GM13976 (cell line): Measurements from ENCODE around the gene CCDC8.
"Not testable (repeated sequence)": the region's sequence is repeated elsewhere in the genome, so short reads cannot be mapped to it uniquely, and the experiment has no call there.

Experiments used
- DNase-seq: peaks from one replicate; pipeline ENCODE4 v3.0.0; 2012; ENCODE audit warnings: low spot score
- CTCF ChIP-seq: IDR thresholded peaks from 2 replicates; pipeline ENCODE4 v1.5.1; 2012; ENCODE audit warnings: borderline replicate concordance, mild to moderate bottlenecking; ENCODE audit not compliant: insufficient read depth; ENCODE audit errors: extremely low read depth, missing control alignments, control extremely low read depth
- in situ Hi-C: fragments of 300-500 bp; cut with MboI; formaldehyde crosslinking; loops from one replicate; pipeline ENCODE4 v1.12.0; 2022; ENCODE audit warnings: low sequenced_read_pairs, mixed read lengths, inconsistent platforms; ENCODE audit not compliant: unreplicated experiment

The CCDC8 gene

DNA sequence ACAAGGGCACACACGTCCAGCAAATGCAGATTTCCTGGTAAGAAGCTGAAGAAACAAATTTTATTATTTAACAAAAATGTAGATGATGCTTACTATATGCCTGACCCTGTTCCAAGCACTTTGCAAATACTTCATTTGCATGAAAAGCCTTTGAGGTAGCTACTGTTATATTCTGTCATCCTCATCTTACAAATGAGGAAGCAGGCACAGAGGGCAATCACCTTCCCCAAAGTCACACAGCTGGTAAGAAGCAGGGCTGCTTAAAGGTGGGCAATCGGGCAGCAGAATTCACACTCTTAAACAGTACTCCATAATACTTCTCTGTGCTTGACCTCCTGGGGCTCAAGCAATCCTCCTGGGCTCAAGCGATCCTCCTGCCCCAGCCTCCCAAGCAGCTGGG lies 33.6 kb upstream of the CCDC8 start:
- no peak for DNase-seq
- in situ Hi-C loops = no loop called here
- TF ChIP-seq CTCF = no peak

DNA sequence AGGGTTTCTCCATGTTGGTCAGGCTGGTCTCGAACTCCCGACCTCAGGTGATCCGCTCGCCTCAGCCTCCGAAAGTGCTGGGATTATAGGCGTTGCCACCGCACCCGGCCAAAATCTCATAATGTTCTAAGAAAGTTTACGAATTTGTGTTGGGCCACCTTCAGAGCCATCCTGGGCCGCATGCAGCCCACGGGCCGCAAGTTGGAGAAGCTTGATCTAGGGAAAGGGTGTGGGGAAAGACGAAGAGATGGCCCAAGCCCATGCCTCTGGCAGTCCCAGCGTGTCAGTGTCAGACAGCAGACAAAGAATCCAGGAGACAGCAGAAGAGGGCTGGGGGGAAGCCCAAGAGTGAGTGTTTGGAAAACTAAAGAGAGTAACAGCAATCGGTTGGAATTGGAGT lies 32.7 kb upstream of the CCDC8 start:
- DNase-seq = no peak
- in situ Hi-C loops = no loop called here
- no peak for TF ChIP-seq CTCF

GRCh38 chr19:46442808-46443450 lies 29.6 kb upstream of the CCDC8 start:
- in situ Hi-C loops = no loop called here

GRCh38 chr19:46441866-46442265 lies 28.5 kb upstream of the CCDC8 start:
- in situ Hi-C loops = no loop called here
- no peak for TF ChIP-seq CTCF
- DNase-seq = no peak

More at GRCh38 chr19:46442808-46443450, 29.6 kb upstream of the CCDC8 start:
- DNase-seq = no peak
- TF ChIP-seq CTCF = no peak

GRCh38 chr19:46435689-46436088 lies 22.3 kb upstream of the CCDC8 start:
- DNase-seq, in situ Hi-C loops: not testable (repeated sequence)

DNA sequence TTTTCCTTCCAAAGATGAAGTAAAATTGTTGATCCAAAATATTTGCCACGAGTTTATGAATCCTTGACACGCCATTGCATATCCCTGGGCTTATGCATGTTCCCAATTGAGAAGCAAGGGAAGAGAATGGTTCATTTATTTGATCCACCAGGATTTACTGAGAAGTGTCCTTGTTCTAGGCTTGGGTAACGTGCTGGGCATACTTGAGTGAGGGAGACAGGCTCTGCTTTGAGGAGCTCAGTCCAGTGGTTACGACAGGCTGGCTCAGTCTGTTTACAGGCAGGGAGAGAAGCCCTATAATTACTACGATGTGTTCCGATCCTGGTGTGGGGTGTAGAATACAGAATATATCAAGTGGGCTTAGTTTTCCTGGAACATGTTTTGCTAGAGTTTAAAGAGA lies 21.6 kb upstream of the CCDC8 start:
- no peak for DNase-seq
- no peak for TF ChIP-seq CTCF
- in situ Hi-C loops = no loop called here

DNA sequence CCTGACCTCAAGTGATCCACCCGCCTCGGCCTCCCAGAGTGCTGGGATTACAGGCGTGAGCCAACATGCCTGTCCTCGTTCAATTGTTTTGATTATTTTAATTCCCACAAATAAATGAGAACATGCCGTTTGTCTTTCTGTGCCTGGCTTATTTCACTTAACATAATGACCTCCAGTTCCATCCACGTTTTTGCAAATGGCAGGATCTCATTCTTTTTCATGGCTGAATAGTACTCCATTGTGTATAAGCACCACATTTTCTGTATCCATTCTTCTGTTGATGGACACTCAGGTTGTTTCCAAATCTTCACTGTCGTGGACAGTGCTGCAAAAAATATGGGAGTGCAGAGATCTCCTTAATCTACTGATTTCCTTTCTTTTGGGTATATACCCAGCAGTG lies 20.1 kb upstream of the CCDC8 start:
- in situ Hi-C loops, DNase-seq: not testable (repeated sequence)

GRCh38 chr19:46431824-46432223 lies 18.5 kb upstream of the CCDC8 start:
- no peak for DNase-seq
- in situ Hi-C loops = no loop called here
- no peak for TF ChIP-seq CTCF
